Stimulated activated CD8-positive, alpha-beta memory T cell treated with anti-CD3 and anti-CD28 coated beads, Interleukin-2, amount 100 ng/mL, for 1 hour (primary cell): ENCODE measurements around the gene EGFR.
"Not testable (repeated sequence)": the region's sequence is repeated elsewhere in the genome, so short reads cannot be mapped to it uniquely, and the experiment has no call there.

Source experiments
- DNase-seq, 2 donors: peaks; one replicate each; pipeline ENCODE4 v3.0.0-alpha.2; 2020; ENCODE audit warnings: low read depth in 2 of 2

EGFR gene

GRCh38 chr7:55013851-55014250, 5.0 kb upstream of the EGFR start:
- DNase-seq: no peak

- no peak for DNase-seq
These were observed 2.6 kb upstream of the EGFR start for GRCh38 chr7:55016061-55016745.

DNA sequence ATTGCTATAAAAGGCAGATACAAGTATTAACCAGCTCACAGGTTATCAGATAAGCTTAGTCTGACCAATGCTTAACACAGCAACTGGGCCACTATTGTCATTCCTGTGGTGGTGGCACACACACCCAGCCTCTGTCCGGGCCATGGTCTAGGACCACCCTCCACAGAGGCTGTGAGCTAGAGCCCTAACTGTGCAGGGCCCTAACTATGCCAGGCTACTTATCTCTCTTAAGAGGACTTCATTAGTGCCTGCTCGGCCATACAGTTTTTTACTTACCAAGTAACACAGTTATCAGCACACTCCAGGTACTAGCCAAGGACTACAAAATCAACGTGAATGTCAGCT, 2.1 kb upstream of the EGFR start:
- DNase-seq: no peak

- no peak for DNase-seq
These were observed 976 bp upstream of the EGFR start for GRCh38 chr7:55017841-55018240.

DNA sequence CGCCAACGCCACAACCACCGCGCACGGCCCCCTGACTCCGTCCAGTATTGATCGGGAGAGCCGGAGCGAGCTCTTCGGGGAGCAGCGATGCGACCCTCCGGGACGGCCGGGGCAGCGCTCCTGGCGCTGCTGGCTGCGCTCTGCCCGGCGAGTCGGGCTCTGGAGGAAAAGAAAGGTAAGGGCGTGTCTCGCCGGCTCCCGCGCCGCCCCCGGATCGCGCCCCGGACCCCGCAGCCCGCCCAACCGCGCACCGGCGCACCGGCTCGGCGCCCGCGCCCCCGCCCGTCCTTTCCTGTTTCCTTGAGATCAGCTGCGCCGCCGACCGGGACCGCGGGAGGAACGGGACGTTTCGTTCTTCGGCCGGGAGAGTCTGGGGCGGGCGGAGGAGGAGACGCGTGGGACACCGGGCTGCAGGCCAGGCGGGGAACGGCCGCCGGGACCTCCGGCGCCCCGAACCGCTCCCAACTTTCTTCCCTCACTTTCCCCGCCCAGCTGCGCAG, 424 bp downstream of the EGFR start:
- no peak for DNase-seq

- DNase-seq: no peak
These were observed 1.1 kb downstream of the EGFR start for GRCh38 chr7:55019691-55020465.

- no peak for DNase-seq
These were observed 1.7 kb downstream of the EGFR start for GRCh38 chr7:55020466-55020871.

GRCh38 chr7:55021053-55021452, 2.2 kb downstream of the EGFR start:
- DNase-seq: no peak

DNA sequence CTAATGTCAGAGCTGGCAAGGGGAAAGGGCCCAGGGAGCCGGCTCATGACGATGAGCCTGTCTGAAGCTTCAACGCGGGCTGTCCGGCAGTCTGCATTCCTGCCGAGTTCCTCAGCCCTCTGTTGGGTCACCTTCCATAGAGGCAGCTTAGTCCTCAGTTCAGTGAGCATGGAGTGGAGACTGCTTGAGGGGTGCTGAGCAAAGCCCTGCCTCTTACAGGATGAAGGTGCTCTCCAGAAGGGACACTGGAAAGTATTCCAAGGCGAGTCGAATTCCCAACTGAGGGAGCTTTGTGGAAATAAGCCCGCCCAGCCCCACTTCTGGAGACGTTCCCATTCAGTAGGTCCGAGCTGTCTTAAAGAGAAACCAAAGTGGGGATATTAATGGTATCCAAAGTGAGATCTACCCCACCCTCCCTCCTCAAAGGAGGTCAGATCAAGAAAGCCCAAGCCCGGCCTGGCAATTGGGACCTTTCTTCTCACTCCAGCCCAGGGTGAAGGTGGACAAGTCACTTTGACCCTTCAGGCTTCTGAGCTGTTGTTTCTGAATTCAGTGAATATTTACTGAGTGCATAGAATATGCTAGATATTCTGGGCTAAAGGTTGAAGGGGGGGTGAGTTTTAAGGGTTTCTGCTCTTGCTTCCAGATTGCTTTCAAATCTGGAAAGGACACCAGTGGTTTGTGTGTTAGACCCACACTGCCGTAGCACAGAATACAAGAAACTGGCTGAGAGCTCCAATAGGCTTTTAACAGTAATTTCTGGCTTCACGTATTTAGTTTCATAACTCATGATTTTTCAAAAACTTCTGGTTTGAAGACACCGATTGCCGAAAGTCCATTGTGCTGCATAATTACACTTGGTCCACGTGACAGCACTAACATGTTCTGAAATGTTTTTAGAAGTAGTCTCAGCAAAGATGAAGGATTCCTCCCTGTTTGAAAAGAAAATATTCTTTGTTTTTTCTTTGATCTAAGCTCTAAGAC, 3.5 kb downstream of the EGFR start:
- DNase-seq: no peak

DNA sequence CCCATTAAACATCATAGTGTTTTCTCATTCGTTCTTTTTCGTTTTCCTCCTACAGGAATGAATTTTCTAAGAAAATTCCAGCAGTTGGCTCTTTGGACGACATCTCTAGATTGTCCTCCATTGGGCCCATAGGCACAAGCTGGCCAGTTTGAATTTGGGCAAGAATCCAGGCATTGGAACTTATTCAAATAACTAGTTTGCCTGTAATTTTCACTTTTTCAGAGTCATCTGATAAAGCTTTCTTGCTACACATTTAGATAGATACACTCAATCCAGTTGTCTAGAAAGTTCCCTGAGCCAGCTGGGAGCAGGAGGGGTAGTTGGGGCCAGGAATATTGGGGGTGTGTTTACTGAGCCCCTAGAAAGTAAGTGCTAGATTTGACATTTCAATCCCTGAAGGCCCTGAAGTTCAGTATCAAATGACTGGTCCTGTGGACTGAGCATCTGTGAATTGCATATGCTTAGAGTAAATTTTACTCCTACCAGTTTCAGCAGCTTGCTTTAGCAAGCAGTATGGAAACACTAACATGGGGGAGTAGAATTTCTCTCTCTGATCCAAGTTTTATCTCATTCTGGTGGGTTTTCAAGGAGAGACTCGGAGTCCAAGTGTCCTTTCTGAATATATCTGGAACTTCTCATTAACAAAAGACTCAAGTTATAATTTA, 5.2 kb downstream of the EGFR start:
- no peak for DNase-seq

DNA sequence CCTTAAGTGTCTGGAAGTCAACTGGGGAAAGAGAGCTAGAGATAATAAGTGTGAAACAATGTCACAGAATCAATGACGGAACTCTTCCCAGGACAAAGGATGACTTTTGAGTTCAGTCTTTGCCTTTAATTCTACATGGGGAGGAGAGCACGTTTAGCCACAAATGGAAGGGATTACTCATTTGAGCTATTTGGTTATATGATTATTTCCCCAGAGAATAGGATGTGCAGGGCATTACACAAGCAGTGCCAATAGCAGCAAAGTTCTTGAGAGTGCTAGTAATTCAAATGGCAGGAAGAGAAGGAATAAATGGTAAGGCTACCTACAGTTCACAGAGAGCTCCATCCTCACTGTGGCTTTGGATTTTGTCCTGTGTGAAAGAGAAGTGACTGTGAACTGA, 6.0 kb downstream of the EGFR start:
- DNase-seq: no peak

DNA sequence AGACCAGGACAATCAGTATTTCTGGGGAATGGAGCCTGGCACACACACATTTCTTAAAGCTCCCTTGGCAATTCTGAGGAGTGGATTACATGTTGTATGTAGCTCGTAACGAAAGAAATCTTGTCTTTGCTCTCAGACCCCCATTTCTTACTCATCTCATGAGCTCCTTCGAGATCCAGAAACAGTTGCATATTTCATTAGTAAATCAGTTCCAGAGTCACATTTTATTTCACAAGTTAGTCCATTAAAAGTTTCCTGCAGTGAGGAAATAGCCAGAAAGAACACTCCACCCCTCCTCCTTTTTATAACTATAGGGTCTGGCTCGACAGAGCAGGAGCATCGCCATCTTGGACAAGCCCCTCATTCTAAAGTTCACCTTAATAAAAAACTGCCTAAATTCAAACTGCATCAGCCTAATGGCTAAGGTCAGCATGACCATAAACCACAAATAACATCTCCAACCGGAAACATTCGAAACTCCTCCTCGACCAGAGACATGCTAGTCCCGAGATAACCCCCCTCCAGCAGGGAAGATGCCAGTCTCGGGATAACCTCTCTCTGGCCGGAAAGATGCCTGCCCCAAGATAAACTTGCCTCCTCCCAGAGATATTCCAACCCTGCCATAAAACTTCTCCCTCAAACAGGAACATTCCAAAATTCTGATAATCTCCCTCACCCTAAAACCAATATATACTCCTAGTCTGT, 7.4 kb downstream of the EGFR start:
- no peak for DNase-seq

DNA sequence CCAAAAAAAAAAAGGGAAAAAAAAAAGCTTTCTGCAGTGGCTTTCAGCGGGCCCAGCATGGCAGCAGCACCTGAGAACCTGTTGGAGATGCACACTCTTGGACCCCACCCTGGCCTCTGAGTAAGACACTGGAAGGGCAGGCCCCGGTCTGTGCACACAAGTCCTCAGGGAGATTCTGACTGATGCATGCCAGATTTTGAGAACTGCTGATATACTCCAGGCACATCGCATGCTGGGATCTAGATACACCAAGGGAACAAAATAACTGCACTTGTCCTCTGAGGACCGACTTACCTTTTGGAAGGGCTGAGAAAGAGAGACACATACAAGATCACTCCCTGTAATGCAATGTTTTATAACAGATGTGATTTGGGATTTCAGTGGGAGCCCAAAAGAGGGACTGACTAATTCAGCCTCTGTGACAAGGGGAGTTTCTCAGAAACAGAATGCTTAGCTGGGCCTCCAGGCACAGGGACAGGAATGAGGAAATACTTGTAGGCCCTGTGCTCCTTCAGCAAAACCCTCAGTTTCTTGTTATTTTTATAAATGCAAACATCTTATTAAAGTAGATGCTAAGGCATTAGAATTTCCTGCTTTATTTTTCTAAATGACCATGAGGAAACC, 8.2 kb downstream of the EGFR start:
- no peak for DNase-seq

DNA sequence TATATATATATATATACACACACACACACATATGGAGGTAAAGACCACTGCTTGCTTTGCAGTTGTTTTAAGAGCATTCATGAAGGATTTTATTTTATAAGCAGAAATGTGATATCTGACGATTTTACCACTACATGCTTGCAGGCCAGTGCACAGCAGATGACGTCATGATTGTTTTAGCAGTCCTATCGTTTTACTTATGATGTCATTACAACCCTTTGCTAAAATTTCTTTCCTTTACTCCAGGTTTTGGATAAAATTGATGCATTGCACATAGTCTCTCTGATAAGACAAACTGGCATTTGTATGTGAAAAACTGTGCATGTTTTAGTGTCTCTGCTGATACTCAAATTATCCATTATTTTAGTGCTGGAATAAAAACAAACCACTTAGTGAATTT, 9.2 kb downstream of the EGFR start:
- no peak for DNase-seq

GRCh38 chr7:55030314-55030713, 11.5 kb downstream of the EGFR start:
- no peak for DNase-seq

DNA sequence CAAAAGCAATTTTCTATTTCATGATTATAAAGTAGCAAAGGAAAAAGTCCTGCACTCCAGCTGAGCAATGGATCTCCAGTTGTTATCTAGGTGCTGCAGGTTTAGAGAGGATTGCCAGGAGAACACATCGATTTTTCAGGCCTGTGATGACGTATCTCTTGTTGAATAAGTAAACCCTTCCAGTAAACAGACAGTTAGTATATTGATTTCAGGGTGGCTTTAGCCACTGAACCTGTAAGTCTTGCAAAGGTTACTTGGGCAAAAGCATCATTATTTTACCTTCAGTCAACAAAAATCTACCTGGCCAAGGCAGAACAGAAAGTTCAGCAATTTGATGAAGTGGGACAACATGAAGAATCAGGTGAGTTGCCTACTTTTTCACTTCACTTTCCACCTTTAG, 12.3 kb downstream of the EGFR start:
- no peak for DNase-seq

- DNase-seq: no peak
These were observed 13.4 kb downstream of the EGFR start for GRCh38 chr7:55032069-55032699.

GRCh38 chr7:55033236-55033846, 14.5 kb downstream of the EGFR start:
- no peak for DNase-seq

DNA sequence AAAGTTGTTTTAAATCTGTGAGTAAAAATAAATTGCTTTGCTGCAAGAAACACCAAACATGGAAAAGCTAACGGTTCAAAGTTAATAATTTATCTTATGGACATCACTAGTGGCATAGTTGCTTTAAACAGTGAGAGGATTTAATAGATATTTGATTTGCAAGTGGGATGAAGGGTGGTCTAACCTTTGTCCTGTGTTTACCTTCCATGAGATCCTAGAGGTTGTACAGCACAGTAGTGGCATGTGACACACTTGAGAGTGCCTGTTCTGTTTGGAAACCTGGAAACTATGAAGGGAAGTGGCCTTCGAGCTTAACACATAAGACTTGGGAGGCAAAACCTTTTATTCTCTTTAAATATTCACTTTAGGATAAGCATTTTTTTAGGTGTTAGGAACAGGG, 16.0 kb downstream of the EGFR start:
- no peak for DNase-seq

GRCh38 chr7:55035410-55035809, 16.6 kb downstream of the EGFR start:
- DNase-seq: not testable (repeated sequence)
